Activated CD4-positive, alpha-beta T cell treated with anti-CD3 and anti-CD28 coated beads, Interleukin-2, amount 10 ng/mL, durations not matched to agents 24 days and 14 days (primary cell): Measurements from ENCODE around the gene ZNF22. TPM values are rescaled to one million over a fixed set of nuclear protein-coding genes. Genes with fewer than 3 reads are reported as not detected.
"Not testable (repeated sequence)": the region's sequence is repeated elsewhere in the genome, so short reads cannot be mapped to it uniquely, and the experiment has no call there.

Source experiments
- DNase-seq: peaks from one replicate; pipeline ENCODE4 v3.0.0; 2022
- H3K27ac Mint-ChIP-seq: one replicate; pipeline ENCODE4 v1.8.0; 2022; ENCODE audit warnings: mild to moderate bottlenecking, mixed read lengths
- H3K27me3 Mint-ChIP-seq: one replicate; pipeline ENCODE4 v1.8.0; 2022; ENCODE audit warnings: mixed read lengths
- H3K36me3 Mint-ChIP-seq: one replicate; pipeline ENCODE4 v1.8.0; 2022; ENCODE audit warnings: low read depth, mild to moderate bottlenecking, mixed read lengths
- H3K4me1 Mint-ChIP-seq: one replicate; pipeline ENCODE4 v1.8.0; 2021; ENCODE audit warnings: mixed read lengths
- H3K4me3 Mint-ChIP-seq: one replicate; pipeline ENCODE4 v1.8.0; 2022; ENCODE audit warnings: mild to moderate bottlenecking, moderate library complexity, mixed read lengths
- H3K9me3 Mint-ChIP-seq: one replicate; pipeline ENCODE4 v1.8.0; 2021; ENCODE audit warnings: mixed read lengths
- intact Hi-C: fragments of 100-400 bp; cut with micrococcal nuclease; formaldehyde crosslinking; loops from one replicate; pipeline ENCODE4 v1.15.1; 2023
- total RNA-seq: library from RNA; stranded (reverse); gene quantifications from 2 replicates; pipeline ENCODE4 v1.2.3, GENCODE V29; 2022

Gene ZNF22
- total RNA-seq, 1 donor from 2014 or later = 26.0 TPM

DNA sequence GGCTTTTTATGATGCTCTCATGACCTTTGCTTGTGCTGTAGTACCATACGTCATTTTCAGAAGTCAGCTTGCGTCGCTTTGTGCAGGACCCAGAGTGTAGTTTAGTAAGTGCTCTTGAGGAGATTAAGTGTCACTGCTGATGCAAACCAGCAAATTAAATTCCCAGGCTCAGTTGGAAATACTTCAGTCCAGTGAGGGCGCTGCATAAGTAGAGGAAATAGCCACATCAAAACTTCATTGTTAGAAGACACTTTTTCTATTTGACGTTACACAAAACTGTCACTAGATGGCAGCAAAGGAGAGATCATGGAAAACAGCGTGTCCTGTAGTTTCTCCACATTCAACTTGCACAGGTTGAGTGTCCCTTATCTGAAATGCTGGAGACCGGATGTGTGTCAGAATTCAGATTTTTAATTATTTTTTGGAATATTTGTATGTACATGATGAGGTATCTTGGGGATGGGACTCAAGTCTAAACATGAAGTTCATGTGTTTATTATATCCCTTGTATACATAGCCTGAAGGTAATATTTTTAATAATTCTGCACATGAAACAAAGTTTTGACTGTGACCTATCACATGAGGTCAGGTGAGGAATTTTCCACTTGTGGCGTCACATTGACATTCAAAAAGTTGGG, 7.9 kb downstream of the ZNF22 start:
- Mint-ChIP-seq H3K27me3 (peaks cover 3% of the 10 kb centered on the region), H3K4me3 (no peak overlapping the region), H3K27ac (no peak overlapping the region), H3K36me3 (peaks cover 23% of the 10 kb centered on the region), H3K4me1 (peaks cover 3% of the 10 kb centered on the region), H3K9me3 (peaks cover 3% of the 10 kb centered on the region)
- DNase-seq = peak; percentile 81
- intact Hi-C loops = loop anchor here (2.0 to 10.0 kb wide), 3 partner anchors 76 to 666 kb away; partner anchors contain the start of gene ZFAND4

DNA sequence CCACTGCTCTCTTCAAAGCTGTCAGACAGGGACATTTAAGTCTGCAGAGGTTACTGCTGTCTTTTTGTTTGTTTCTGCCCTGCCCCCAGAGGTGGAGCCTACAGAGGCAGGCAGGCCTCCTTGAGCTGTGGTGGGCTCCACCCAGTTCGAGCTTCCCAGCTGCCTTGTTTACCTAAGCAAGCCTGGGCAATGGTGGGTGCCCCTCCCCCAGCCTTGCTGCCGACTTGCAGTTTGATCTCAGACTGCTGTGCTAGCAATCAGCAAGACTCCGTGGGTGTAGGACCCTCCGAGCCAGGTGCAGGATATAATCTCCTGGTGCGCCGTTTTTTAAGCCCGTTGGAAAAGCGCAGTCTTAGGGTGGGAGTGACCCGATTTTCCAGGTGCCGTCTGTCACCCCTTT, 13.8 kb downstream of the ZNF22 start:
- H3K36me3 Mint-ChIP-seq, H3K4me3 Mint-ChIP-seq, H3K27ac Mint-ChIP-seq, intact Hi-C loops, H3K9me3 Mint-ChIP-seq, H3K4me1 Mint-ChIP-seq: not testable (repeated sequence)
- DNase-seq = peak; percentile 26
- peaks cover 13% of the 10 kb centered on the region for H3K27me3 Mint-ChIP-seq

- Mint-ChIP-seq H3K9me3 (no peaks in the 10 kb centered on the region), H3K27ac (no peak overlapping the region), H3K4me3 (no peak overlapping the region), H3K36me3 (no peaks in the 10 kb centered on the region), H3K4me1 (no peaks in the 10 kb centered on the region), H3K27me3 (peaks cover 13% of the 10 kb centered on the region)
- peak; percentile 26 for DNase-seq
- intact Hi-C loops = no loop called here
These were observed 14.9 kb downstream of the ZNF22 start for GRCh38 chr10:45015590-45015989.

- Mint-ChIP-seq H3K9me3 (peaks cover 13% of the 10 kb centered on the region), H3K27ac (no peak overlapping the region), H3K4me3 (no peak overlapping the region), H3K4me1 (no peaks in the 10 kb centered on the region), H3K36me3 (no peaks in the 10 kb centered on the region), H3K27me3 (peaks cover 3% of the 10 kb centered on the region)
- intact Hi-C loops = no loop called here
- DNase-seq = peak; percentile 39
These were observed 22.7 kb downstream of the ZNF22 start for GRCh38 chr10:45023426-45023825.

GRCh38 chr10:45034301-45034700, 33.6 kb downstream of the ZNF22 start:
- intact Hi-C loops = no loop called here
- peak; percentile 32 for DNase-seq
- H3K27ac Mint-ChIP-seq = no peak overlapping the region
- H3K36me3 Mint-ChIP-seq = no peaks in the 10 kb centered on the region
- H3K9me3 Mint-ChIP-seq = peaks cover 5% of the 10 kb centered on the region
- H3K4me3 Mint-ChIP-seq = no peak overlapping the region
- H3K4me1 Mint-ChIP-seq = no peaks in the 10 kb centered on the region
- H3K27me3 Mint-ChIP-seq = peaks cover 12% of the 10 kb centered on the region

- Mint-ChIP-seq H3K9me3 (peaks cover 5% of the 10 kb centered on the region), H3K36me3 (no peaks in the 10 kb centered on the region), H3K4me1 (no peaks in the 10 kb centered on the region), H3K4me3 (no peak overlapping the region), H3K27ac (no peak overlapping the region), H3K27me3 (peaks cover 15% of the 10 kb centered on the region)
- intact Hi-C loops = no loop called here
- DNase-seq = peak; percentile 14
These were observed 35.0 kb downstream of the ZNF22 start for GRCh38 chr10:45035673-45036072.

DNA sequence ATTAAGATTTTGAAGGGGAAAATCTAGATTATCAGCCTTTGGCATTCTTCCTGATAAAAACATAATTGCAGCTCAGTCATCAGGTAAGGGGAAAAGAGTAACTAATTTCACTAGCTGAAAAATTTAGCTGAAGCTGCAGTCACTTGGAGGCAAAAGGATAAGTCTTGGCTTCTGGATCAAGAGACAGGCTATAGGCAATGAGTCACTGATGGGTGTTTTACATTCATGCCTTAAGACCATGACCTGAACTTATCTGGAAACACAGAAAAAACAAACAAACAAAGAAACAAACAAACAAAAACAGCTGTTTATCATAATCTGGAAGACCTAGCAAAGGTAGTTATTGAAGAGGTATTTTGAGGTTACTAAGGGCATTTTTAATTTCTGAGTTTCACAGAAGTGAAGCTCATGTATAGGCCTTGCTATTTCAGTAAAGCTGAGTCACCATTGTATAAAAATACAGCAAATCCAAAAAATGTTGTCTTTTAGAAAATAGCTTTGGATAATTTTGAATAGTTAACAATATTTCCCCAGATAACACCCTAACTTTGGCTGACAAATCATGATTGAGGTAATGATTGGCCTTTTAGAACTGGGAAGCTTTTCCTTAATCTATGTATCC, 40.3 kb downstream of the ZNF22 start:
- no peak overlapping the region for H3K27ac Mint-ChIP-seq
- H3K4me3 Mint-ChIP-seq = no peak overlapping the region
- peaks cover 25% of the 10 kb centered on the region for H3K27me3 Mint-ChIP-seq
- intact Hi-C loops = no loop called here
- DNase-seq = peak; percentile 10
- no peaks in the 10 kb centered on the region for H3K4me1 Mint-ChIP-seq
- no peaks in the 10 kb centered on the region for H3K36me3 Mint-ChIP-seq
- H3K9me3 Mint-ChIP-seq = no peaks in the 10 kb centered on the region

DNA sequence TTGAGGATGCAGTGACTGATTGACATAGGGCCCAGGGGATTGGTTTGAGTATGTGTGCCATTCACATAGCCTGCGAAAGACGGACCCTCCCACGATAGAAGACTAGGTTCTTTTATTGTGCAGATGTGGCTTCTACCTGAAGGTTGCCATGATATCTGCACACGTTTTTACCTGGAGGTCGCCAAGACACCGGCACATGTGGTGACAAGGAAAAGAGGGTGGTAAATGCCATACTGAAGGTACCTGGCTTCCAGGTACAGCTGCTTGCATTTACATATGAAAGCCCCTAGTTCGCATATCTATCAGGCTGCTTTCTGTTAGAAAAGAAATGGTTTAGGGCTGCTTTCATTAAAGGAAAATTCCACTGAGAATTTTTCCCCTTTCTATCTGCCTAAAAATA, 43.6 kb downstream of the ZNF22 start:
- Mint-ChIP-seq H3K27me3 (peaks cover 15% of the 10 kb centered on the region), H3K4me1 (no peaks in the 10 kb centered on the region), H3K27ac (no peak overlapping the region), H3K9me3 (peaks cover 4% of the 10 kb centered on the region), H3K4me3 (no peak overlapping the region), H3K36me3 (no peaks in the 10 kb centered on the region)
- DNase-seq = peak; percentile 19
- intact Hi-C loops = no loop called here

- no peaks in the 10 kb centered on the region for H3K36me3 Mint-ChIP-seq
- H3K27ac Mint-ChIP-seq = no peak overlapping the region
- H3K4me1 Mint-ChIP-seq = no peaks in the 10 kb centered on the region
- intact Hi-C loops = no loop called here
- peaks cover 18% of the 10 kb centered on the region for H3K27me3 Mint-ChIP-seq
- no peak overlapping the region for H3K4me3 Mint-ChIP-seq
- peaks cover 4% of the 10 kb centered on the region for H3K9me3 Mint-ChIP-seq
- DNase-seq = peak; percentile 30
These were observed 50.0 kb downstream of the ZNF22 start for GRCh38 chr10:45050551-45051235.

- Mint-ChIP-seq H3K27me3 (peaks cover 17% of the 10 kb centered on the region), H3K36me3 (no peaks in the 10 kb centered on the region), H3K27ac (no peak overlapping the region), H3K9me3 (peaks cover 4% of the 10 kb centered on the region), H3K4me1 (no peaks in the 10 kb centered on the region), H3K4me3 (no peak overlapping the region)
- intact Hi-C loops = no loop called here
- peak; percentile 6 for DNase-seq
These were observed 52.0 kb downstream of the ZNF22 start for GRCh38 chr10:45052700-45053099.

DNA sequence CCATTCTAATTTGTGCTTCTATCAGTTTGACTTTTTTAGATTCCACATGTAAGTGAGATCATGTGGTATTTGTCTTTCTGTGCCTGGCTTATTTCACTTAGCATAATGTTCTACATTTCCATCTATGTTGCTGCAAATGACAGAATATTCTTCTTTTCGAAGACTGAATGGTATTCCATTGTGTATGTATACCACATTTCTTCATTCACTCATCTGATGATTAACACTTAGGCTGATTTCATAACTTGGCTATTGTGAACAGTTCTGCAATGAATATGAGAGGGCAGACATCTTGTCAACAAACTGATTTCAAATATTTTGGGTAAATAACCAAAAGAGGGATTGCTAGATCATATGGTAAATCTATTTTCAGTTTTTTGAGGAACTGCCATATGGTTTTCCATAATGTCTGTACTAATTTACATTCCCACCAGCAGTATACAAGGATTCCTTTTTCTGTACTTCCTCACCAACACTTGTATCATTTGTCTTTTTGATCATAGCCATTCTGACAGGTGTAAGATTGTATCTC, 52.9 kb downstream of the ZNF22 start:
- H3K27ac Mint-ChIP-seq = no peak overlapping the region
- intact Hi-C loops = no loop called here
- H3K4me1 Mint-ChIP-seq = no peaks in the 10 kb centered on the region
- H3K9me3 Mint-ChIP-seq = peaks cover 4% of the 10 kb centered on the region
- no peak for DNase-seq
- peaks cover 19% of the 10 kb centered on the region for H3K27me3 Mint-ChIP-seq
- H3K4me3 Mint-ChIP-seq = no peak overlapping the region
- H3K36me3 Mint-ChIP-seq = no peaks in the 10 kb centered on the region

Other genes with a start within 250 kb of the ZNF22 start
- not detected in 2 replicates for gene TMEM72, start 89.6 kb upstream of the ZNF22 start, total RNA-seq
- 1.3 and 1.5 TPM in 2 replicates for gene RASSF4, start 41.1 kb upstream of the ZNF22 start, total RNA-seq
- gene DEPP1, start 22.1 kb upstream of the ZNF22 start, total RNA-seq = 3.3 and 4.3 TPM in 2 replicates